ENCODE measurements around the gene PPP1R1B. TPM values are rescaled to one million over a fixed set of nuclear protein-coding genes. Genes with fewer than 3 reads are reported as not detected.

The PPP1R1B gene
- total and polyA plus RNA-seq, 2 donors (not counting 1 experiment from before 2014, with no cell fraction given), result not detected

DNA sequence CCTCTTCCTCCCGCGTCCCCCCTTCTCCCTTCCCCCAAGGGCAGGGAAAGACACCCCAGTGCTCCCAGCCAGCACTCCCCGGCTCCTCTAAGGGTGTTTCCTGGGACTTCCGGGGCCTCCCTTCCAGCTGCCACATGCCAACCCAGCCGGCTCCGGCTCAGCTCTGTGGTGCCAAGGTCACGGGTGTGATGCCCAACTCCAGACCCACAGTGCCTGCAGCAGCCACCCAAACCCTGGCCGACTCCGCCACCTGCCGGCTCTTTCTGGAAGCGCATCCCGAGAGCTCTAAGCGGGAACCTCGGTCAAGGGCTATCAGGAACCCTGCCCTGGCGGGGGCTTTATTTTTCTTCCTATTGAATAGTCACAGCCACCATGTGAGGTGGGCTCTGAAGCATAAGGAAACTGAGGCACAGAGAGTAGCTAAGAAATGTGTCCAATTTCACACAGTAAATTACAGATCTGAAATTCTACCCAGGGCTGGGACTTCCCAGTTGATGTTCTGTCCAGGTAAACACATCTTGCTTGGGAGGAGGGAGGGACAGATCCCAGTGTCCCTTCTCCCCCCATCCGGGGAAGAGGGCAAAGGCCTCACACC lies 3.3 kb upstream of the PPP1R1B start:
- ATAC-seq (ENCODE audit: low read depth) (peak; percentile 76), DNase-seq (peak; percentile 89)
- no peaks in the 10 kb centered on the region for H3K9me3 ChIP-seq (ENCODE audit: control extremely low read depth in 1 of 3, control insufficient read depth in 2 of 3, insufficient read depth in 1 of 3, low read length in 2 of 3)
- Mint-ChIP-seq H3K9me3 (ENCODE audit: insufficient read depth) (no peaks in the 10 kb centered on the region), H3K4me3 (peak overlapping the region; percentile 66), H3K27me3 (peaks cover 13% of the 10 kb centered on the region), H3K4me1 (peaks cover 37% of the 10 kb centered on the region), H3K27ac (peak overlapping the region; percentile 56)
- POLR2A ChIA-PET, result interaction anchor here (0.7 to 1.1 kb wide), 6 partner anchors 12 to 357 kb away, joined by 3 to 7 read pairs (median 4); partner anchors contain the start of genes MIEN1 and PSMD3
- CTCF ChIA-PET, result interaction anchor here (0.6 to 13.0 kb wide), 47 partner anchors 9 to 475 kb away, joined by 3 to 262 read pairs (median 6); partner anchors contain the start of genes MIEN1, NEUROD2, PGAP3 and PNMT
- no peaks in the 10 kb centered on the region for H3K36me3 ChIP-seq (replicated peaks in 1 of 2; ENCODE audit: control extremely low read depth in 1 of 2, control insufficient read depth in 1 of 2, extremely low read depth in 1 of 2, insufficient read depth in 2 of 2, low read length in 1 of 2)
- intact Hi-C loops (cut with micrococcal nuclease), result loop anchor here (1.0 to 5.0 kb wide), 7 partner anchors 14 to 417 kb away; partner anchors contain the start of genes IKZF3, LRRC3C, MIEN1 and ORMDL3
- H3K4me2 ChIP-seq (replicated peaks; ENCODE audit: low read depth, low read length, poor library complexity, severe bottlenecking), result peak overlapping the region; percentile 50
- H2AFZ ChIP-seq (ENCODE audit: insufficient read depth, low read depth, low read length, poor library complexity, severe bottlenecking), result no peak overlapping the region
- H3K4me3 ChIP-seq (ENCODE audit: control extremely low read depth in 1 of 5, extremely low read depth in 1 of 5, insufficient read depth in 1 of 5, low read depth in 2 of 5, low read length in 4 of 5), result no peak overlapping the region
- H3K79me2 ChIP-seq (ENCODE audit: control insufficient read depth, insufficient read depth, low read length), result peaks cover 7% of the 10 kb centered on the region
- peaks cover 36 to 47% of the 10 kb centered on the region in 2 donors for H3K4me1 ChIP-seq (ENCODE audit: control insufficient read depth in 2 of 2, insufficient read depth in 2 of 2, low read length in 2 of 2)
- peaks cover 0 to 38% (median 17%) of the 10 kb centered on the region in 4 experiments for H3K27me3 ChIP-seq (replicated peaks in 1 of 4; ENCODE audit: control extremely low read depth in 1 of 4, control insufficient read depth in 3 of 4, insufficient read depth in 4 of 4, low read length in 3 of 4)
- no peaks in the 10 kb centered on the region for H4K20me1 ChIP-seq (ENCODE audit: control insufficient read depth, insufficient read depth, low read length, poor library complexity, severe bottlenecking)
- no peak overlapping the region for H3K27ac ChIP-seq (ENCODE audit: low read length in 2 of 2)
- peak; percentile 91 for TF ChIP-seq CTCF (IDR thresholded peaks at IDR 0.05)
- TF ChIP-seq EZH2 (IDR thresholded peaks at IDR 0.05; ENCODE audit: borderline replicate concordance, insufficient read depth, low read depth, low read length, poor library complexity, severe bottlenecking), result no peak
- 10% methylated on average over 14 of the region's 16 CpGs for WGBS (ENCODE audit: insufficient coverage)
- no peak overlapping the region for H3K9ac ChIP-seq (ENCODE audit: low read length)

GRCh38 chr17:39624313-39624712 lies 2.4 kb upstream of the PPP1R1B start:
- H3K36me3 ChIP-seq (replicated peaks in 1 of 2; ENCODE audit: control extremely low read depth in 1 of 2, control insufficient read depth in 1 of 2, extremely low read depth in 1 of 2, insufficient read depth in 2 of 2, low read length in 1 of 2), result no peaks in the 10 kb centered on the region
- H3K9me3 ChIP-seq (ENCODE audit: control extremely low read depth in 1 of 3, control insufficient read depth in 2 of 3, insufficient read depth in 1 of 3, low read length in 2 of 3), result no peaks in the 10 kb centered on the region
- no peak overlapping the region for H3K27ac Mint-ChIP-seq
- H3K4me2 ChIP-seq (replicated peaks; ENCODE audit: low read depth, low read length, poor library complexity, severe bottlenecking), result no peak overlapping the region
- H3K27me3 ChIP-seq (replicated peaks in 1 of 4; ENCODE audit: control extremely low read depth in 1 of 4, control insufficient read depth in 3 of 4, insufficient read depth in 4 of 4, low read length in 3 of 4), result peaks cover 0 to 47% (median 17%) of the 10 kb centered on the region in 4 experiments
- intact Hi-C loops (cut with micrococcal nuclease), result loop anchor here (5.0 kb wide), 1 partner anchor 108 kb away; the partner anchor contains the start of gene MIEN1
- H3K27ac ChIP-seq (ENCODE audit: low read length in 2 of 2), result no peak overlapping the region
- no peaks in the 10 kb centered on the region for H3K9me3 Mint-ChIP-seq (ENCODE audit: insufficient read depth)
- H3K27me3 Mint-ChIP-seq, result peaks cover 17% of the 10 kb centered on the region
- ChIA-PET POLR2A (interaction anchor here (0.6 kb wide), 1 partner anchor 156 kb away, joined by 3 read pairs; no protein-coding TSS in a partner anchor), CTCF (interaction anchor here (0.6 to 13.0 kb wide), 15 partner anchors 8 to 474 kb away, joined by 3 to 262 read pairs (median 13); partner anchors contain the start of genes NEUROD2, PNMT, PSMD3 and STARD3)
- H4K20me1 ChIP-seq (ENCODE audit: control insufficient read depth, insufficient read depth, low read length, poor library complexity, severe bottlenecking), result no peaks in the 10 kb centered on the region
- H3K4me3 Mint-ChIP-seq, result no peak overlapping the region
- H3K4me1 ChIP-seq (ENCODE audit: control insufficient read depth in 2 of 2, insufficient read depth in 2 of 2, low read length in 2 of 2), result peaks cover 33 to 41% of the 10 kb centered on the region in 2 donors
- H3K9ac ChIP-seq (ENCODE audit: low read length), result no peak overlapping the region
- 85% methylated on average over 7 of the region's 8 CpGs for WGBS (ENCODE audit: insufficient coverage)
- TF ChIP-seq CTCF (IDR thresholded peaks at IDR 0.05) (no peak), EZH2 (IDR thresholded peaks at IDR 0.05; ENCODE audit: borderline replicate concordance, insufficient read depth, low read depth, low read length, poor library complexity, severe bottlenecking) (no peak)
- no peak for DNase-seq
- peaks cover 7% of the 10 kb centered on the region for H3K79me2 ChIP-seq (ENCODE audit: control insufficient read depth, insufficient read depth, low read length)
- H2AFZ ChIP-seq (ENCODE audit: insufficient read depth, low read depth, low read length, poor library complexity, severe bottlenecking), result no peak overlapping the region
- peaks cover 40% of the 10 kb centered on the region for H3K4me1 Mint-ChIP-seq
- no peak overlapping the region for H3K4me3 ChIP-seq (ENCODE audit: control extremely low read depth in 1 of 5, extremely low read depth in 1 of 5, insufficient read depth in 1 of 5, low read depth in 2 of 5, low read length in 4 of 5)
- no peak for ATAC-seq (ENCODE audit: low read depth)

Data from B cell (primary cell).